Neural cell (in vitro differentiated cells): ENCODE results near the gene TRMT2A.

ENCODE experiments used
- EP300 ChIP-seq: fragments of 450-650 bp; conservative IDR thresholded peaks from 2 replicates; pipeline ENCODE4 v1.6.1; 2014; ENCODE audit warnings: antibody characterized with exemption, mild to moderate bottlenecking, moderate library complexity; ENCODE audit not compliant: poor library complexity, severe bottlenecking
- EZH2 ChIP-seq: fragments of 200-600, 300-800 bp; shearing (Covaris generic), sonication (generic); IDR thresholded peaks from 2 replicates; pipeline ENCODE4 v1.6.1; 2014; ENCODE audit warnings: antibody characterized with exemption, low read length, borderline replicate concordance, mild to moderate bottlenecking; ENCODE audit not compliant: insufficient read depth, poor library complexity, severe bottlenecking
- MXI1 ChIP-seq: fragments of 450-650 bp; conservative IDR thresholded peaks from 2 replicates; pipeline ENCODE4 v1.6.1; 2014; ENCODE audit warnings: antibody characterized with exemption, mild to moderate bottlenecking; ENCODE audit not compliant: poor library complexity, severe bottlenecking
- RAD21 ChIP-seq: fragments of 450-650 bp; conservative IDR thresholded peaks from 2 replicates; pipeline ENCODE4 v1.6.1; 2014; ENCODE audit warnings: antibody characterized with exemption, mild to moderate bottlenecking, moderate library complexity
- SMC3 ChIP-seq: fragments of 450-650 bp; conservative IDR thresholded peaks from 2 replicates; pipeline ENCODE4 v1.6.1; 2014; ENCODE audit warnings: antibody characterized with exemption, mild to moderate bottlenecking, moderate library complexity; ENCODE audit not compliant: poor library complexity
- TAF1 ChIP-seq: IDR thresholded peaks from 2 replicates; pipeline ENCODE4 v1.6.1; 2012; ENCODE audit warnings: low read depth
- TF ChIP-seq, protein P1 (sequence below): fragments of 450-650 bp; IDR thresholded peaks from 2 replicates; pipeline ENCODE4 v1.5.1; 2014; ENCODE audit warnings: antibody characterized with exemption, mild to moderate bottlenecking, moderate library complexity; ENCODE audit not compliant: poor library complexity, severe bottlenecking
- TF ChIP-seq, protein P2 (sequence below): IDR thresholded peaks from 2 replicates; pipeline ENCODE4 v1.6.1; 2012; ENCODE audit warnings: borderline replicate concordance

DNA sequence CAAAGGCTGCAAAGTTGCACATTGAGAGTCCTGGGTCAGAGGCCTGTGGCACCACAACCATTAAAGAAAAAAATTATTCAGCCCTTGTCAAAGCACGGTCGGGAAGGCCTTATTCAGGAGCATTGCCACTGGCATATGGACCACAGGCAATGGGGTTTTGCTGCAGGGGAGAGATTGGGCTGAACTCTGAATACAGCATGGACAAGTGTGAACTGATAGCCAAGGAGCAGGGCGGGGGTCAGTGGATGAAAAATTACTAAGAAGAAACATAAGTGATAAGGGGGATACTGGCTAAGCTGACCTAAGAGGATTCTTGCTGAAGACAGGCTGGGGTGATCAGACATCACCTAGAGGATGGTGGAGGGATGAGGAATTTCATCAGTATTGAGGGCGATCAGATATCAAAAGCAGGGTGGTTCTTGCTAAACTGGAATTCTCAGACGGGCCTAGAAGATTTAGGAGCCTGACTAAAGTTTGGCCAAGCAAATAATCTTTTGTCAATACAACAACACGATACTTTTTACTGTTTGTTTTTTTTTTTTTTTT, 40.3 kb downstream of the TRMT2A start:
- TF ChIP-seq, protein P1, sequence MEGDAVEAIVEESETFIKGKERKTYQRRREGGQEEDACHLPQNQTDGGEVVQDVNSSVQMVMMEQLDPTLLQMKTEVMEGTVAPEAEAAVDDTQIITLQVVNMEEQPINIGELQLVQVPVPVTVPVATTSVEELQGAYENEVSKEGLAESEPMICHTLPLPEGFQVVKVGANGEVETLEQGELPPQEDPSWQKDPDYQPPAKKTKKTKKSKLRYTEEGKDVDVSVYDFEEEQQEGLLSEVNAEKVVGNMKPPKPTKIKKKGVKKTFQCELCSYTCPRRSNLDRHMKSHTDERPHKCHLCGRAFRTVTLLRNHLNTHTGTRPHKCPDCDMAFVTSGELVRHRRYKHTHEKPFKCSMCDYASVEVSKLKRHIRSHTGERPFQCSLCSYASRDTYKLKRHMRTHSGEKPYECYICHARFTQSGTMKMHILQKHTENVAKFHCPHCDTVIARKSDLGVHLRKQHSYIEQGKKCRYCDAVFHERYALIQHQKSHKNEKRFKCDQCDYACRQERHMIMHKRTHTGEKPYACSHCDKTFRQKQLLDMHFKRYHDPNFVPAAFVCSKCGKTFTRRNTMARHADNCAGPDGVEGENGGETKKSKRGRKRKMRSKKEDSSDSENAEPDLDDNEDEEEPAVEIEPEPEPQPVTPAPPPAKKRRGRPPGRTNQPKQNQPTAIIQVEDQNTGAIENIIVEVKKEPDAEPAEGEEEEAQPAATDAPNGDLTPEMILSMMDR, result no peak
- TF ChIP-seq EP300, result no peak
- no peak for TF ChIP-seq TAF1
- no peak for TF ChIP-seq SMC3
- no peak for TF ChIP-seq MXI1
- no peak for TF ChIP-seq EZH2
- no peak for TF ChIP-seq RAD21
- TF ChIP-seq, protein P2, sequence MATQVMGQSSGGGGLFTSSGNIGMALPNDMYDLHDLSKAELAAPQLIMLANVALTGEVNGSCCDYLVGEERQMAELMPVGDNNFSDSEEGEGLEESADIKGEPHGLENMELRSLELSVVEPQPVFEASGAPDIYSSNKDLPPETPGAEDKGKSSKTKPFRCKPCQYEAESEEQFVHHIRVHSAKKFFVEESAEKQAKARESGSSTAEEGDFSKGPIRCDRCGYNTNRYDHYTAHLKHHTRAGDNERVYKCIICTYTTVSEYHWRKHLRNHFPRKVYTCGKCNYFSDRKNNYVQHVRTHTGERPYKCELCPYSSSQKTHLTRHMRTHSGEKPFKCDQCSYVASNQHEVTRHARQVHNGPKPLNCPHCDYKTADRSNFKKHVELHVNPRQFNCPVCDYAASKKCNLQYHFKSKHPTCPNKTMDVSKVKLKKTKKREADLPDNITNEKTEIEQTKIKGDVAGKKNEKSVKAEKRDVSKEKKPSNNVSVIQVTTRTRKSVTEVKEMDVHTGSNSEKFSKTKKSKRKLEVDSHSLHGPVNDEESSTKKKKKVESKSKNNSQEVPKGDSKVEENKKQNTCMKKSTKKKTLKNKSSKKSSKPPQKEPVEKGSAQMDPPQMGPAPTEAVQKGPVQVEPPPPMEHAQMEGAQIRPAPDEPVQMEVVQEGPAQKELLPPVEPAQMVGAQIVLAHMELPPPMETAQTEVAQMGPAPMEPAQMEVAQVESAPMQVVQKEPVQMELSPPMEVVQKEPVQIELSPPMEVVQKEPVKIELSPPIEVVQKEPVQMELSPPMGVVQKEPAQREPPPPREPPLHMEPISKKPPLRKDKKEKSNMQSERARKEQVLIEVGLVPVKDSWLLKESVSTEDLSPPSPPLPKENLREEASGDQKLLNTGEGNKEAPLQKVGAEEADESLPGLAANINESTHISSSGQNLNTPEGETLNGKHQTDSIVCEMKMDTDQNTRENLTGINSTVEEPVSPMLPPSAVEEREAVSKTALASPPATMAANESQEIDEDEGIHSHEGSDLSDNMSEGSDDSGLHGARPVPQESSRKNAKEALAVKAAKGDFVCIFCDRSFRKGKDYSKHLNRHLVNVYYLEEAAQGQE, result no peak
